GM18526 (cell line): Measurements from ENCODE around the gene RNF212.

Source experiments
- POLR2A ChIP-seq: IDR thresholded peaks from 3 replicates; pipeline ENCODE4 v1.6.1; 2011; ENCODE audit not compliant: insufficient read length; ENCODE audit errors: extremely low read depth

Gene RNF212

GRCh38 chr4:1084796-1085403 is 28.5 kb downstream of the RNF212 start:
- TF ChIP-seq POLR2A, result no peak

- no peak for TF ChIP-seq POLR2A
These were observed 29.0 kb downstream of the RNF212 start for GRCh38 chr4:1084394-1084793.

- TF ChIP-seq POLR2A, result no peak
These were observed 30.9 kb downstream of the RNF212 start for GRCh38 chr4:1082215-1083182.

- TF ChIP-seq POLR2A, result no peak
These were observed 31.7 kb downstream of the RNF212 start for GRCh38 chr4:1081689-1082040.

- no peak for TF ChIP-seq POLR2A
These were observed 32.2 kb downstream of the RNF212 start for GRCh38 chr4:1080961-1081688.

- no peak for TF ChIP-seq POLR2A
These were observed 32.9 kb downstream of the RNF212 start for GRCh38 chr4:1080432-1080831.

- no peak for TF ChIP-seq POLR2A
These were observed 33.6 kb downstream of the RNF212 start for GRCh38 chr4:1079711-1080265.

GRCh38 chr4:1078490-1078889 is 34.9 kb downstream of the RNF212 start:
- TF ChIP-seq POLR2A, result no peak

GRCh38 chr4:1077711-1078477 is 35.5 kb downstream of the RNF212 start:
- no peak for TF ChIP-seq POLR2A

- TF ChIP-seq POLR2A, result no peak
These were observed 37.3 kb downstream of the RNF212 start for GRCh38 chr4:1075809-1076699.

- no peak for TF ChIP-seq POLR2A
These were observed 38.1 kb downstream of the RNF212 start for GRCh38 chr4:1075225-1075624.

GRCh38 chr4:1074077-1074476 is 39.3 kb downstream of the RNF212 start:
- TF ChIP-seq POLR2A, result no peak

- no peak for TF ChIP-seq POLR2A
These were observed 40.4 kb downstream of the RNF212 start for GRCh38 chr4:1072830-1073446.
